HepG2 (cell line): ENCODE data around the gene MTHFD2. TPM values are rescaled to one million over a fixed set of nuclear protein-coding genes. Genes with fewer than 3 reads are reported as not detected.

ENCODE experiments used
- ATF4 ChIP-seq, 2 experiments: fragments of 450-650 bp in 1 of 2; sonication (generic) in 1 of 2; formaldehyde crosslinking; IDR thresholded peaks; 2 replicates each; pipeline versions ENCODE4 v1.5.0 to v1.8.0; 2020 to 2022; ENCODE audit warnings: mild to moderate bottlenecking in 1 of 2, missing genetic modification reagents in 1 of 2
- CBX5 ChIP-seq: sonication (generic); formaldehyde crosslinking; IDR thresholded peaks from 2 replicates; pipeline ENCODE4 v1.4.0; 2020; ENCODE audit warnings: missing genetic modification reagents, borderline replicate concordance
- CHCHD3 ChIP-seq: sonication (generic); formaldehyde crosslinking; IDR thresholded peaks from 2 replicates; pipeline ENCODE4 v1.8.0; 2022; ENCODE audit warnings: mild to moderate bottlenecking, missing genetic modification reagents, moderate library complexity
- EHMT2 ChIP-seq: fragments of 200-600 bp; sonication (generic); IDR thresholded peaks from 2 replicates; pipeline ENCODE4 v1.7.0; 2017; ENCODE audit warnings: antibody characterized with exemption, low read depth, low read length, borderline replicate concordance
- KDM1A ChIP-seq: IDR thresholded peaks from 2 replicates; pipeline ENCODE4 v1.6.1; 2016; ENCODE audit warnings: missing compliant biosample characterization
- KLF12 ChIP-seq: sonication (generic); formaldehyde crosslinking; IDR thresholded peaks from 2 replicates; pipeline ENCODE4 v1.4.0; 2020; ENCODE audit warnings: missing genetic modification reagents, borderline replicate concordance
- LRRFIP1 ChIP-seq: sonication (generic); formaldehyde crosslinking; conservative IDR thresholded peaks from 2 replicates; pipeline ENCODE4 v1.4.0; 2020; ENCODE audit warnings: missing genetic modification reagents
- MBD4 ChIP-seq: IDR thresholded peaks from 2 replicates; pipeline ENCODE4 v1.6.1; 2012; ENCODE audit warnings: low read length, inconsistent platforms, borderline replicate concordance
- MLXIP ChIP-seq: sonication (generic); formaldehyde crosslinking; IDR thresholded peaks from 2 replicates; pipeline ENCODE4 v1.9.0; 2021; ENCODE audit warnings: missing genetic modification reagents, borderline replicate concordance
- MTA3 ChIP-seq: sonication (generic); formaldehyde crosslinking; IDR thresholded peaks from 2 replicates; pipeline ENCODE4 v1.4.0; 2020; ENCODE audit warnings: missing genetic modification reagents
- PRMT3 ChIP-seq: sonication (generic); formaldehyde crosslinking; IDR thresholded peaks from 2 replicates; pipeline ENCODE4 v1.8.1; 2022; ENCODE audit warnings: low read depth, mild to moderate bottlenecking, moderate library complexity, missing genetic modification reagents, borderline replicate concordance
- RFXANK ChIP-seq: IDR thresholded peaks from 2 replicates; pipeline ENCODE4 v1.6.1; 2016
- TBX2 ChIP-seq: sonication (generic); formaldehyde crosslinking; IDR thresholded peaks from 2 replicates; pipeline ENCODE4 v1.5.0; 2020; ENCODE audit warnings: missing genetic modification reagents, mild to moderate bottlenecking, borderline replicate concordance
- TCF12 ChIP-seq, 2 experiments: fragments of 450-650 bp in 1 of 2; sonication (generic) in 1 of 2; formaldehyde crosslinking in 1 of 2; IDR thresholded peaks; 2 replicates each; pipeline versions ENCODE4 v1.6.1 to v1.8.0; 2017 to 2022; ENCODE audit warnings: antibody characterized with exemption in 1 of 2, mild to moderate bottlenecking in 1 of 2, missing genetic modification reagents in 1 of 2, moderate library complexity in 1 of 2
- TERF1 ChIP-seq: sonication (generic); formaldehyde crosslinking; IDR thresholded peaks from 2 replicates; pipeline ENCODE4 v1.8.0; 2022; ENCODE audit warnings: mild to moderate bottlenecking, missing genetic modification reagents, moderate library complexity
- ZGPAT ChIP-seq: IDR thresholded peaks from 2 replicates; pipeline ENCODE4 v1.6.1; 2016; ENCODE audit warnings: mild to moderate bottlenecking
- ZNF274 ChIP-seq: sonication (generic); formaldehyde crosslinking; IDR thresholded peaks from 2 replicates; pipeline ENCODE4 v1.5.1; 2020; ENCODE audit warnings: mild to moderate bottlenecking, missing genetic modification reagents
- ZNF619 ChIP-seq: sonication (generic); formaldehyde crosslinking; IDR thresholded peaks from 2 replicates; pipeline ENCODE4 v1.4.0; 2020; ENCODE audit warnings: mild to moderate bottlenecking, missing genetic modification reagents
- ZNF75D ChIP-seq: sonication (generic); formaldehyde crosslinking; IDR thresholded peaks from 2 replicates; pipeline ENCODE4 v1.8.1; 2023; ENCODE audit warnings: missing genetic modification reagents, mild to moderate bottlenecking, borderline replicate concordance
- polyA plus RNA-seq, 8 experiments: library from polyadenylated mRNA; depleted of rRNA in 3 of 8; stranded (reverse) in 7 of 8; unstranded in 1 of 8; fragments of >200 nt; fragmentation: Illumina TruSeq in 4 of 8; extraction: Trizol in 4 of 8; gene quantifications; 2 replicates each; pipeline versions ENCODE4 v1.2.1 to v1.2.3, GENCODE V29; 2011 to 2016; ENCODE audit warnings: low read depth in 4 of 8, missing spikeins in 1 of 8, mixed read lengths in 1 of 8; ENCODE audit not compliant: insufficient read depth in 1 of 8
- total RNA-seq, 5 experiments: library from RNA; depleted of rRNA; stranded (reverse); fragments of >200 nt; fragmentation: Illumina TruSeq; extraction: Trizol; gene quantifications; 2 replicates each; pipeline ENCODE4 v1.2.3, GENCODE V29; 2016; ENCODE audit warnings: low read depth in 1 of 5

MTHFD2 gene
- total and polyA plus RNA-seq, 2 of the 13 experiments (the other 11 are each of a cell fraction or from before 2014, with no cell fraction given): 188 to 269 TPM

GRCh38 chr2:74178211-74179062, 20.0 kb upstream of the MTHFD2 start, which contains the start of gene MOB1A (continued):
- TF ChIP-seq TCF12 (IDR thresholded peaks at IDR 0.05): no peak
- TF ChIP-seq TCF12 (CRISPR knock-in tag; IDR thresholded peaks at IDR 0.05): no peak
- peak; percentile 17; the same call in 1 of the 2 replicates for TF ChIP-seq RFXANK
- 0 out of 2 replicates have a peak, but pooled peaks have one; percentile 24 for TF ChIP-seq KLF12 (CRISPR knock-in tag)
- TF ChIP-seq ZNF274 (CRISPR knock-in tag): no peak; the same call in 1 of the 2 replicates
- no peak; the same call in 1 of the 2 replicates for TF ChIP-seq ZNF619 (CRISPR knock-in tag)
- TF ChIP-seq MTA3: no peak
- TF ChIP-seq CBX5 (CRISPR knock-in tag): no peak
- TF ChIP-seq CHCHD3 (CRISPR knock-in tag): no peak; the same call in 1 of the 2 replicates
- TF ChIP-seq ZGPAT (CRISPR knock-in tag): peak; percentile 94
- TF ChIP-seq TERF1: no peak
- no peak for TF ChIP-seq LRRFIP1 (CRISPR knock-in tag)
- TF ChIP-seq TBX2 (CRISPR knock-in tag): peak; percentile 77; the same call in 1 of the 2 replicates
- TF ChIP-seq MLXIP (CRISPR knock-in tag): peak; percentile 66; the same call in 1 of the 2 replicates
- no peak for TF ChIP-seq EHMT2
- no peak for TF ChIP-seq ZNF75D
- TF ChIP-seq ATF4 (CRISPR knock-in tag; IDR thresholded peaks at IDR 0.05): peak in 1 of 2 experiments; percentile 5; a peak in 1 of 4 replicates
- no peak for TF ChIP-seq MBD4
- no peak for TF ChIP-seq PRMT3 (CRISPR knock-in tag)
- TF ChIP-seq KDM1A: no peak
